SH-SY5Y (cell line): ENCODE measurements around the gene CYP21A2.

Experiments used
- GATA2 ChIP-seq: IDR thresholded peaks from 2 replicates; pipeline ENCODE4 v1.6.1; 2011; ENCODE audit warnings: mild to moderate bottlenecking, low read depth, low read length
- GATA3 ChIP-seq: IDR thresholded peaks from 2 replicates; pipeline ENCODE4 v1.6.1; 2011; ENCODE audit warnings: low read depth, mild to moderate bottlenecking, low read length, moderate library complexity

Gene CYP21A2

GRCh38 chr6:32083812-32084768 lies 45.9 kb downstream of the CYP21A2 start:
- TF ChIP-seq GATA3 (no peak), GATA2 (no peak)

GRCh38 chr6:32084780-32085179 lies 46.6 kb downstream of the CYP21A2 start:
- TF ChIP-seq GATA2: no peak
- TF ChIP-seq GATA3: no peak

- TF ChIP-seq GATA3: no peak
- no peak for TF ChIP-seq GATA2
Measured at GRCh38 chr6:32085759-32086459, 47.7 kb downstream of the CYP21A2 start.

- no peak for TF ChIP-seq GATA3
- TF ChIP-seq GATA2: no peak
Measured at GRCh38 chr6:32086661-32087573, 48.7 kb downstream of the CYP21A2 start.

- TF ChIP-seq GATA3: no peak
- TF ChIP-seq GATA2: no peak
Measured at GRCh38 chr6:32087574-32088486, 49.6 kb downstream of the CYP21A2 start.

GRCh38 chr6:32088487-32089049 lies 50.4 kb downstream of the CYP21A2 start:
- TF ChIP-seq GATA3: no peak
- no peak for TF ChIP-seq GATA2

- TF ChIP-seq GATA3 (no peak), GATA2 (no peak)
Measured at GRCh38 chr6:32089082-32089828, 51.0 kb downstream of the CYP21A2 start.
